ENCODE data around the gene PACS2.
"Not testable (repeated sequence)": the region's sequence is repeated elsewhere in the genome, so short reads cannot be mapped to it uniquely, and the experiment has no call there.

Gene PACS2

DNA sequence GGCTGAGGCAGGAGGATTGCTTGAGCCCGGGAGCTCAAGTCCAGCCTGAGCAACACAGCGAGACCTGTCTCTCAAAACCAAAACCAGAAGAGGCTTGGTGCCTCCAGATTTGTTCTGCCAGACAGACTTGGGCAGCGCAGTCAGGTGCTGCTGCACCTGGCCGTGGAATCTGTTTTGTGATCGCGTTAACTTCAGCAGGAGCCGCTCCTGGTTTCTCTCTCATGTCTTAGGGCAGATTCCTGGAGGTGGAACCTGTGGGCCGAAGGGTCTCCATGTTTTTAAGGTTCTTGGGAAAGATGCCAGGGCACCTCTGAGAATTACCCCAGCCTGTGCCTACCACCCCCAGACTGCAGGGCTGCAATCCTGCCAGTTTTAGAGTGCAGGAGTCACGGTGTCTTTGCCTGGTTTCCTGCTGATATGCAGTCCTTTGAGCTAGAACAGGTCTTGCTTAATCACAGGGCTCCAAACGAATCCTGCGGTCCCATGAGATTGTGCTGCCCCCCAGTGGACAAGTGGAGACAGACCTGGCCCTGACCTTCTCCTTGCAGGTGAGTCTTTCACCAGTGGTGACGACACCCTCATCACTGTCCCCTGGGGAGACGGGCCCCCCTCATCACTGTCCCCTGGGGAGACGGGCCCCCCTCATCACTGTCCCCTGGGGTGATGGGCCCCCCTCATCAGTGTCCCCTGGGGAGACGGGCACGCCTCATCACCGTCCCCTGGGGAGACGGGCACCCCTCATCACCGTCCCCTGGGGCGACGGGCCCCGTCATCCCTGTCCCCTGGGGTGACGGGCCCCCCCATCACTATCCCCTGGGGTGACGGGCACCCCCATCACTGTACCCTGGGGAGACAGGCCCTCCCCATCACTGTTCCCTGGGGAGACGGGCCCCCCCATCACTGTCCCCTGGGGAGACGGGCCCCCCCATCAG lies 37.6 kb downstream of the PACS2 start:
- peak; percentile 75 to 90 (median 78) for DNase-seq

DNA sequence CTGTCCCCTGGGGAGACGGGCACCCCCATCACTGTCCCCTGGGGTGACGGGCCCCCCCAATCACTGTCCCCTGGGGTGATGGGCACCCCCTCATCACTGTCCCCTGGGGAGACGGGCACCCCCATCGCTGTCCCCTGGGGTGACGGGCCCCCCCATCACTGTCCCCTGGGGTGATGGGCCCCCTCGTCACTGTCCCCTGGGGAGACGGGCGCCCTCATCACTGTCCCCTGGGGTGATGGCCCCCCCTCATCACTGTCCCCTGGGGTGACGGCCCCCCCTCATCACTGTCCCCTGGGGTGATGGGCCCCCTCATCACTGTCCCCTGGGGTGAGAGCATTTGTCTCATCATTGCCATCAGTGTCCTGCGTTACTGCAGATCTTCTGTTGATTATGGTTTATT lies 38.6 kb downstream of the PACS2 start:
- DNase-seq = no peak

DNA sequence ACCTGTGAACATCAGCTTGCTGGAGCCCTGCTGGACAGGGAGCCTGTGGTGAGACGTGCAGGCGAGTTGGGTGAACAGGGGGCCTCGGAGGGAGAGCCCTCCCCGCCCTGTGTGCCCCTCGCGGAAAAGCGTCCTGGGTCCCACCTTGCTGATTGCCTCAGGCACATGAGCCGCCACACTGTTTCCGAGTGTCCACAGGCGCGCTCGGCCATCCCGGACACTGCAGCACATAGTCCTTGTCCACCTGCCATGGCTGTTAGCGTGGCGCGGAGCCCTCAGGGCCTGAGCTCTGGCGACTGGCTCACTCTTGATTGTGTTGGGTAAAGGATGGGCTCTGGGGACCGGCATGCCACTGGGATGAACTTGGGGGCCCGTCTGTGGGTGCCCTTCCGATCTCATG lies 40.0 kb downstream of the PACS2 start:
- no peak for DNase-seq

DNA sequence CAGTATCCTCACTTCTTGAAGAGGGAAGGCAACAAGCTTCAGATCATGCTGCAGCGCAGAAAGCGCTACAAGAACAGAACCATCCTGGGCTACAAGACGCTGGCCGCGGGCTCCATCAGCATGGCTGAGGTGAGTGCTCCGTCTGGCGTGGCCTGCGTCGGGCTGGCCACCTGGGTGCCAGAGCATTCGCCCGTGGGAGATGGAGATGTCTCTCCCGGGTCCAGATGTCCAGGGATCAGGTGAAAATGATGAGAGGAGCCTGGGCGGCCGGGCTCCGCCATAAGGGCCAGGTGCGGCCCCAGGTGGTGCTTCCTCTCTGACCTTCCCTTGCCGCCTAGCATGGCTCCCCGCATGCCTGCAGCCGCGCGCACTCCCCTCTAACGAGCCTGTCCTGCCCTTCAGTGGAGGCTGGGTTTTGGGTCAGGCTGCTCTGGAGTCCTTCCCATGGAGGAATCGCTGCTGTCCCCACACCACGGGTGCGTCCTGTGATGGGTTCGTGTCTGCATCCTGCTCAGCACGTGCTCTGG lies 40.6 kb downstream of the PACS2 start:
- DNase-seq = no peak

DNA sequence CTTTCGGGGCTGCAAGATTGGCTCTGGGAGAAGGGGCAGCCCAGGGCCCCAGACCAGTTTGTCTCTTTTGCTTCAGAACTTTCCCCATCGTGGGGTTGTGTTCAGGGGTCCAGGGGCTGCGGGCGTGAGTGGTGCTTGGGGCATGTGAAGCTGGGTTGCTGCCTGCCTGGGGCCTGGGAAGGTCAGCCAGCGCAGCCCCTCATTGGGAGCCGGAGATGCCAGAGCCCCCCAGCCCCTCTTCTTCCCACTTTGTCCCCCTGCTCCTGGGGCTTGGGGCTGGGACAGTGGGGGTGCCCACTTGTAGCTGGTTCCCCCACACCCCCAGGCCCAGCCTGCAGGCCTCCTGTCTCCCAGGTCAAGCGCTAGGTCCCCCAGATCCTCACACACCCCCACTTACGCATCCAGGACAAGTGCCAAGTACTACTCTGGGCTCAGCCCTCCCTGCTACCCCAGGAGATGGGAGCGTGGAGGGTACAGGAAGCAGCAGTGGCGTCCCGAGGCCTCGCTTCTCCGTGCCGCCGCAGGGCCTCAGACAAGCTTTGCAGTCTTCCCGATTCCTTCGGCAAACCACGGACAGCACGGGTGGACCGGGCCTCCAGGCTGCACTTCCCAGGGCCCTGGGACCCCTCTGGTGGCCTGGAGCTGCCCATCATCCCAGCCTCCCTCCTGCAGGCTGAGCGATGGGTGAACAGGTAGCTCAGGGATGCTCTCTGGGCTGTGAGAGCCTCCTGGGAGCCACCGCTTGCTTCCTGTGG lies 41.5 kb downstream of the PACS2 start:
- no peak for DNase-seq

DNA sequence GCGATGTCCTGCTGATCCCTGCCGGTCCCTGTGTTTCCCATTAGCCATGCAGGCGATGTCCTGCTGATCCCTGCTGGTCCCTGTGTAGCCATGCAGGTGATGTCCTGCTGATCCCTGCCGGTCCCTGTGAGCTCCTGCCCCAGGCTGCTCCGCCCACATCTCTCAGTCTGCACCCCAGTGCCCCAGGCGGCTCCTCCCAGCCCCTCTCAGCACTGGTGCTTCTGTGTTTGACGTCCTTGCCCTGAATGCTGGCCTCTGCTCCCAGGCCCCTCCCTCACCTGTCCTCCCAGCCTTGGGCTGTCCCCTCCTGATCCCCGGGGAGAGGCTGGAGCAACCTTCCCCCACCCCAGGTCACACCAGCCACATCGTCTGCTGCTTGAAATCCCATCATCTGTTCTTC lies 42.4 kb downstream of the PACS2 start:
- no peak for DNase-seq

DNA sequence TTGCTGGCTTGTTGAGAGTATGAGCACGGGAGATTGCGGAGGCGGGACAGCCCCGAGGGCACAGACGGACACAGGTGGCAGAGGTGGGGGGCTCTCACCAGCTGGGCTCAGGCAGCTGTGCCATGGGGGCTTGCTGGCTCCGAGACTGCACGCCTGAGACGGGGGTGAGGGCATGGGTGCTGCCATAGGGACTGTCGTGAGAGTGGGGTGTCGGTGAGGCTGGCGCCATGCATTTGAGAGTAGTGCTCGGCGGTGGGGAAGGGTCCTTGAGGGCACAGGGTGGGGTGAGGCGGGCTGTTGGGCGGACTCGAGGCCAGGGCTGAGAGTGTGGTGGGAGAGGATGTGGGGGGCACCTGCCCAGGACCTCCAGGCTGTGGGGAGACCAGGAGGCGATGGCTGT lies 43.1 kb downstream of the PACS2 start:
- DNase-seq = no peak

DNA sequence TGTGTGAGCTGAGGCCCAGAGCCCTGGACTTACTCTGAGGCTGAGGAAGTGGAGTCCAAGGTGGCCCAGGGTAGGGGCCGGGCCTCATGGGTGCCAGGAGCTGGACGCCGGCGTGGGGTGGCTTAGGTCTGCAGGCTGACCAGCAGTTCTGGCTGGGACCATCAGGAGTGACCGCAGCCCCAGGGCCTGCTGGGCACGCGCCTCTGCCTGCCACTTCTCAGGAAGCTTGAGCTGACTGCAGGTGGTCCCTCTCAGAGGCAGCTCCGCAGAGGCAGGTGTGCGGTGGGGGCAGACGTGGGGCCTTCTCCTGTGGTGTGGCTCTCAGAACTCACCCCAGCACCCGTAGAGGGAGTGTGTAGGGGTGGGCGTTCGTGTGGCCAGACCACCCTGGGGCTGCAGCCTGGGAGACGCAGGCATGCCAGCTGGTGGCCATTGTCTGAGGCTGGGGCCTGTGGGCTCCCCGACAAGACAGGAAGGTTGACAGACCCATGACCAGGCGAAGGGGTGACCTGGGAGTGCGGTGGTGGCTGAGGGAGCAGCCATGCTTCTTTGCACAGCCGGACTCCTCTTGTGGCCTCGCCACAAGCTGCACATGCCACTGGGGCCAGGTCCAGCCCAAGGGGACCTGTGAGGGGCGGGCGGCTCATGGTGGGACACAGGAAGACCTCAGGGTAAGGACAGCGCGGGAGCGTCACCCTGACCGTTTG lies 43.7 kb downstream of the PACS2 start:
- no peak for DNase-seq

DNA sequence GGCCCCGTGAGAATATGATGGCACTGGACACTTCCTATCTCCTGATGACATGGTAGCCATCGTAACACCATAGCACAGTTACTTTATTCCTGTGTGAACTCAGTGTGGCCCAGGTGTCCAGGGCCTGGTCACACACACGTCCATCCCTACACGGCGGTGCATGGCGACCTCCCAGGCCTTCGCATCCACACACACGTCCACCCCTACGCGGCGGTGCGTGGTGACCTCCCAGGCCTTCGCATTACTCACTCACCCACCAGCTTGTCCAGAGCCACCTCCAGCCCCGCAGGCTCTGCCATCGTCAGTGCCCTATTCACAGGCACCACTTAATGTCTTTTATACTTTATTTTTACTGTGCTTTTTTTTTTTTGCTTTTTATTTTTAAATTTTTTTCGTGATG lies 44.4 kb downstream of the PACS2 start:
- DNase-seq = no peak

DNA sequence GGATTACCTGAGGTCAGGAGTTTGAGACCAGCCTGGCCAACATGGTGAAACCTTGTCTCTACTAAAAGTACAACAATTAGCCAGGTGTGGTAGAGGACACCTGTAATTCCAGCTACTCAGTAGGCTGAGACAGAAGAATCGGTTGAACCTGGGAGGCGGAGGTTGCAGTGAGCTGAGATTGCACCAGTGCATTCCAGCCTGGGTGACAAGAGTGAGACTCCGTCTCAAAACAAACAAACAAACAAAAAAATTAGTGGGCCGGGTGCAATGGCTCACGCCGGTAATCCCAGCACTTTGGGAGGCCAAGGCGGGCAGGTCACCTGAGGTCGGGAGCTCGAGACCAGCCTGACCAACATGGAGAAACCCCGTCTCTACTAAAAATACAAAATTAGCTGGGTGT lies 46.9 kb downstream of the PACS2 start:
- not testable (repeated sequence) for DNase-seq

DNA sequence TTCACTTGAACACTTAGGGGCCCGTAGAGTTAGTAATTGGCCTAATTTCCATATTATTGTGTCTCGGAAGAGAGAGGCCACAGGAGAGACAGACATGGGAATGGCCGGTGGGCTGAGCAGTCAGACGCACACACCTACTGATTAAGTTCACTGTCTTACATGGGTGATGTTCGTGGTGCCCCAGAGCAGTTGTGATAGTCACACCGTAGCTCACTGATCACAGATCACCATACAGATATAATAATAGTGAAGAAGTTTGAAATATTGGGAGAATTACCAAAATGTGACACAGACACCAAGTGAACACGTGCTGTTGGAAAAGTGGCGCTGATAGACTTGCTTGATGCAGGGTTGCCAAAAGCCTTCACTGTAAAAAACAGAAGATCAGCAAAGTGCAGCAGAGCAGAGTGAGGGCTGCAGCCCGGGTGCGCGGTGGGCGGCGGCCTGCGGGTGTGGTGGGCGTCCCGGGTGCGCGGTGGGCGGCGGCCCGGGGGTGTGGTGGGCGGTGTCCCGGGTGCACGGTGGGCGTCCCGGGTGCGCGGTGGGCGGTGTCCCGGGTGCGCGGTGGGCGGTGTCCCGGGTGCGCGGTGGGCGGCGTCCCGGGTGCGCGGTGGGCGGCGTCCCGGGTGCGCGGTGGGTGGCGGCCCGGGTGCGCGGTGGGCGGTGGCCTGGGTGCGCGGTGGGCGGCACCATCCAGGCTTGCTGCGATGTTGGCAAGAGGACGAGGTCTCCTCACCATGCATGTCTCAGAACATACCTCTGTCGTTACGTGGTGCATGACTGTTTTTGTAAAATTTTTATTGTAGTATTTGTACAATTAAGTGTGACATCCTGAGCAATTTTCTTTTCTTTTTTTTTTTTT lies 49.5 kb downstream of the PACS2 start:
- DNase-seq = peak; percentile 25 to 54 (median 46)

DNA sequence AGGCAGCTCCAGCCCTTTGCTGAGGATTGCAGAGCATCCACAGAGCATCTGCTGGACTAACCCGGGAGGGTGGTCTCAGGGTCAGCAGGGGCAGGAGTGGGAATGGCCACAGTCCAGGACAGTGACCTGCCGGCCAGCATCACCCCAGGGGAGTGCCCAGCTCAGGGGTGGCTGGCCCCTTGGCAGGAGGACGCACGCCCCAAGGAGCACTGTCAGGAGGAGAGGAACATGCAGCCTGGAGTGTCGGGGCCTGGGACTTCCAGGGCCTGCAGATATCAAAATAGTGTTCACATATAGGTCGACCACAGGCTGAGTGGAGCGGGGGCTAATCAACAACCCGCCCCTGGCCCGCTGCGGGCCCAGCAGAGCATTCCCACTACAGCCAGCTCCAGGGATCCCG lies 50.6 kb downstream of the PACS2 start:
- DNase-seq = no peak

DNA sequence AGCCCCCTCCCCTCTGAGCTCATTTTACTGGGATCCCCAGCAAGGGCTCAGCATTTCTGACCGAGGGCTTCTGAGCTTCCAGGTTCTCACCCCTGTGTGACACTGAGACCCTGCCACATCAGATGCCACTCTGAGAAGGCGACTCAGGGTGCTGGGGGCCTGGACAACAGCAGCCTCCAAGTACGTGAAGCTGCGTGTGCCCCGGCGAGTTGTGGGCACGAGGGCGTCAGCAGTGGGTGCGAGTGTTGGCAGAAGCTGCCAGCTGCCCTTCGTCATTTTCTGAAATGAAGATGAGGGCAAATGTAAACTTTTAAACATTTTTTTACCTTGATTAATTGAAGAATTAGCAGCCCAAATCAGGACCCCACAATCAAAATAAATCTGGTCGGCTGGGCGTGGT lies 51.1 kb downstream of the PACS2 start:
- DNase-seq = no peak

DNA sequence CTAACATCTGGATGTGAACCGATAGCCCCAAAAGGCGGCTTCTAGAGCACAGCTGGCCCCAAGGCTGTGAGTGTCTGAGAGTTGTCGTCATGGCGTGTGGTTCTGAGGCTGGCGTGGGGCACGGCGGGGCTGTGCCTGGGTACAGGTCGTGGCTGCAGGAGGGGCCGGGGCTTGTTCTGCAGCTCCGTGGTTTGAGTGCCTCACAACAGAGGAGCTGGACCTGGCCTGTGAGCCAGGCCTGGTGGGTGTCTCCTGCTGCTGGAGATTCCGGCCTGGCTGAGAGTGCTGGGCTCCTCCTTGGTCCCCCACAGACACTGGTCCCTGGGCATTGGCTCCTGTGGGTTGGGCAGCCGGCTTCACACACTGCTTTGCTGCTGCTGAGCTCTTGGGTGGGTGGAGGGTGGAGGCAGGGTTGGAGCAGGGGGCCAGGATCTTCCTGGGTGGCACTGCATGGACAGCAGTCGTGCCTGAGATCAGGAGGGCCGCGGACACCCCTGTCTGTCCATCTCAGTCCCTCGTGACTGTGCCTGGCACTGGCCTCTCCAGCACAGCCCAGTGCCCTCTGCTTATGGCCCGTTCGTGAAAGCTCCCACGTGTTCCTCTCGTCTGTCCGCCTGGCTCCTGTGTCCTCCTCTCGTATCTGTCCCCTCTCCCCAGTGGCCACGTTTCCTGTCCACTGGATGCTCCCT lies 52.0 kb downstream of the PACS2 start:
- DNase-seq = no peak

DNA sequence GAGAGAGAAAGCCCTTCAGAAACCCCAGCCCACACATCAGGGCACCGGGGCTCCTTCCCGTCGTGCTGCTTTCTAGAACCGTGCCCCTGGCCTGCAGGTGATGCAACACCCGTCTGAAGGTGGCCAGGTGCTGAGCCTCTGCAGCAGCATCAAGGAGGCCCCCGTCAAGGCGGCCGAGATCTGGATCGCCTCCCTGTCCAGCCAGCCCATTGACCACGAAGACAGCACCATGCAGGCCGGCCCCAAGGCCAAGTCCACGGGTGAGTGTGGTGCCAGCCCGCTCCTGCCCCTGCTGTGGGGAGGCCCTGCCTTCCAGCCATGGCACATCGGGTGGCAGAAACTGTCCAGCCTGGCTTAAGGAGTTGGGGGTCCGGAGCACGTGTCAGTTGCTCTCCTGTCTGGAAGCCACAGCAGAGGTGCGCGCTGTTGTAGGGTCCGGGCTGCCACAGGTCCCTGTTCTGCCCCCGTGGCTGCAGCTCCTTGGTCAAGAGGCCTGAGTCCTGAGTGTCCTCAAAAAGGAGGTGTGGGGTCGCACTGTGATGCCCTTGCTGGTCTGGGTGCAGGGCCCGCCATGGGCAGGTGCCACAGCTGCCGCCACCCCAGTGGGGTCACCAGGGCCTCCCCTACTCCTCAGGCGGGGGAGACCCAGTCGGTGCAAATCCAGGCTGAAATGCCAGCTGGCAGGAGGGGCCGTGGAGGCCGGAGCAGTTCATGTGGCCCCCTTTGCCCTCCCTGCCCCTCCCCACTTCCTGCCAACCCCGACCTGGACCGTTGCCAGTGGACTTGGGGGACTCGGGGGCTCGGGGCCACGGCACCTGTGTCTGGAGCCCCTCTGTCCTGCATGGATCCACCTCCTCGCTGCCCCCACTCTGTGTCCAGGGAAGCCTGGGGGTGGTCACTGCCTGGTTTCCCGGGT lies 52.8 kb downstream of the PACS2 start:
- no peak for DNase-seq

DNA sequence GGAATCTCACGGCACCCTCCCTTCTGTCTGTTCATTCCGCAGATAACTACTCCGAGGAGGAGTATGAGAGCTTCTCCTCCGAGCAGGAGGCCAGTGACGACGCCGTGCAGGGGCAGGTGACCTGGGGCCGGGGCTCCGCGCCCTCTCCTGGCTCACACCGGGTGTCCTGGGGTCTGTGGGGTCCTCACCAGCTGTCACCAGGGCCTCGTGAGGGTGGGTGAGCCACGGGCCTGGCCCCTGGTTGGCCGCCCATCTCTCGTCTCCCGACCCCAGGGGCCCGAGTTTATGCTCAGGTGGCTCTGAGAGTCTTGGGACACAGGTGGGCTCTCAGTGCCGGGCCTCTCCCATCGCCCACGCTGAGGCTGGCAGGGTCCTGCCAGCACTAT lies 53.5 kb downstream of the PACS2 start:
- no peak for DNase-seq

DNA sequence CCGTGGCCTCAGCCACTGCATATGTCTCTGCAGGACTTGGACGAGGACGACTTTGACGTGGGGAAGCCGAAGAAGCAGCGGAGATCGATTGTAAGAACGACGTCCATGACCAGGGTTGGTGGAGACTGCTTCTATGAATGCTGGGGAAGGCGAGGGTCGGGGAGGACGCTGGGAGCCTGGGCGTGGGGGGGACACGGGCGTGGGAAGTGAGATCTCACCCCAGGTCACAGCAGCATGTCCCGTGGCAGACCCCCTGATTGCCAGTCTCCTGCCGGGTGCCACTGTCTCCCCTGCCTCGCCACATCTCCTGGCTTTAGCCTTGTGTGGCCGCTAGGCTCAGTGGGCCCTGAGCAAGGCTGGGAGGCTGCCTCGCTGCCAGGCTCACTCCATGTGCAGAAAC lies 53.9 kb downstream of the PACS2 start:
- no peak for DNase-seq

DNA sequence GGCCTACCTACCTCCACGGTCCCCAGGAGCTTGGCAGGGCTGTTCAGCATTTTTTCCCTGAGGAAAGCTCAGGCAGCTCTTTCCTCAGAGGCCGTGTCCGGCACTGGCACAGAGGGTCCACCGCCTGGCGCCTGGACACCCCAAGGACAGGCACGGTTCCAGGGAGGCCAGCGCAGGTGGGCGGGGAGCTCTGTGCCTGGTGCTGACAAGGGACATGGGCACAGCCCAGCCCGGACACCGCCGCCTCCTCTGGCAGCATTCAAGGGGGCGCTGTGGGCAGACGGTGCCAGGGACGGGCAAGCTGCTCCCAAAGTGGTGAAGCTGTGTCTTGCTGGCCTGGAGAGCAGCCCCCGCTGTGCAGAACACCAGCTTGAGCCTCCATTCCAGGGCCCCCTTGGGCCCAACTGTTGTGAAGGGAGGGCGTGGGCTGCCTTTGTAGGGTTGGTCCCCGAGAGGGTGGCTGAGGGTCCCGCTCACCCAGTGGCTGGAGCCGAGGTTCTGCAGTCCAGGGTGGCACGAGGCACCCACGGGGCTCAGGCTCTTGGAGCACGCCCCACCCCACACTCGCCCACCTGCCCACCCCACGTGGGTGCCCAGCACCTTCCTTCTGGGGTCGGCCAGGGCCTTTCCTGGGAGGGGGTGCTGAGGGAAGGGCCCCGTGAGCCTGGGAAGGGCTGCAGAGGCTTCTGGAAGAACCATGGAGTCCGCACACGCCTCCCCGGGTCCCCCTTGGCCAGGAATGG lies 54.5 kb downstream of the PACS2 start:
- no peak for DNase-seq

DNA sequence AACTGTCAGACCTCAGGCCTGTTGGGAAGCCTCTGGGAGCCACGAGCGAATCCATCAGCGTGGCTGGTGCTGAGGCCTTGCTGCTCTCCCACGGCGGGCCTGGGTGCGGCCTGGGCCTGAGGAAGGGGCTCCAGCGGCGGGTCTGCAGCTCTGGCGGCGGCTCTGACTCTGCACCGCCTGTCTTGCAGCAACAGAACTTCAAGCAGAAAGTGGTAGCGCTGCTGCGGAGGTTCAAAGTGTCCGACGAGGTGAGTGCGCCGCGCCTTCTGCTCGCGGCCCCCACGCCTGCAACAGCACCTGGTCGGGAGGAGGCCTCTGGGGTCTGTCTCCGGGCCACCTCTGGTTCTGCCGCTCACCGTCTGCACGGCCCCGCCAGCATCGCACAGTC lies 55.1 kb downstream of the PACS2 start:
- no peak for DNase-seq

DNA sequence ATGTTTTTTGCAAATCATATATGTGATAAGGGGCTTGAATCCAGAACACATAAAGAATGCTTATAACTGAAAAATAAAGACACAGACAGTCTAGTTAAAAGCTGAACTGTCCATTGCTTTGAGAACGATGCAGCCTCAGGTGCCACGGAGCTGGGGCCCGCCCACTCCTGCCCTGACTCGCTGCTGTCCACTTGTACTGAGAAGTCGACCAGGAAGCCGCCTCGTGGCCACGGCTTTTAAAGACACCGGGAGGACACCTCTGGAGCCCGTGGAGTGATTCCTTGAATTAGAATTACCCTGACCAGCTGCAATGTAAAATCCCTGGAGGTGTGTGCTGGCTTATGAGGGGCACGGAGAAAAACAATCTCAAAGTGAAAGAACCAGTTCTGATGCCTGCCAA lies 59.8 kb downstream of the PACS2 start:
- DNase-seq = no peak
